Skeletal muscle tissue (tissue), 4 donors: ENCODE measurements around the gene SDK1. TPM values are rescaled to one million over a fixed set of nuclear protein-coding genes. Genes with fewer than 3 reads are reported as not detected.

ENCODE experiments used
- H3K27ac ChIP-seq: one replicate; pipeline ENCODE4 v1.7.0; 2013; ENCODE audit warnings: mild to moderate bottlenecking, low read depth, low read length, inconsistent platforms
- H3K27me3 ChIP-seq, 3 donors: one replicate each; pipeline ENCODE4 v1.7.0; 2013; ENCODE audit warnings: low read length in 3 of 3; ENCODE audit not compliant: control insufficient read depth in 3 of 3, insufficient read depth in 3 of 3
- H3K36me3 ChIP-seq, 3 donors: one replicate each; pipeline ENCODE4 v1.7.0; 2013; ENCODE audit warnings: low read length in 3 of 3; ENCODE audit not compliant: control insufficient read depth in 3 of 3, insufficient read depth in 3 of 3
- H3K4me1 ChIP-seq, 3 donors: one replicate each; pipeline ENCODE4 v1.7.0; 2013; ENCODE audit warnings: low read length in 3 of 3, mild to moderate bottlenecking in 3 of 3; ENCODE audit not compliant: control insufficient read depth in 3 of 3, insufficient read depth in 3 of 3
- H3K4me3 ChIP-seq, 3 donors: one replicate each; pipeline ENCODE4 v1.7.0; 2013; ENCODE audit warnings: low read length in 3 of 3
- H3K9ac ChIP-seq, 3 donors: one replicate each; pipeline ENCODE4 v1.7.0; 2013; ENCODE audit warnings: low read length in 3 of 3, mild to moderate bottlenecking in 3 of 3, moderate library complexity in 2 of 3, low read depth in 1 of 3
- H3K9me3 ChIP-seq, 3 donors: one replicate each; pipeline ENCODE4 v1.7.0; 2013; ENCODE audit warnings: low read length in 3 of 3; ENCODE audit not compliant: control insufficient read depth in 3 of 3
- total RNA-seq: library from RNA; depleted of rRNA; stranded (reverse); fragments of >200 nt; gene quantifications from one replicate; pipeline ENCODE4 v1.2.3, GENCODE V29; 2014
- donor health status: Osteomylitis.

SDK1 gene
- total RNA-seq, 1 donor from 2014 or later: 3.7 TPM

DNA sequence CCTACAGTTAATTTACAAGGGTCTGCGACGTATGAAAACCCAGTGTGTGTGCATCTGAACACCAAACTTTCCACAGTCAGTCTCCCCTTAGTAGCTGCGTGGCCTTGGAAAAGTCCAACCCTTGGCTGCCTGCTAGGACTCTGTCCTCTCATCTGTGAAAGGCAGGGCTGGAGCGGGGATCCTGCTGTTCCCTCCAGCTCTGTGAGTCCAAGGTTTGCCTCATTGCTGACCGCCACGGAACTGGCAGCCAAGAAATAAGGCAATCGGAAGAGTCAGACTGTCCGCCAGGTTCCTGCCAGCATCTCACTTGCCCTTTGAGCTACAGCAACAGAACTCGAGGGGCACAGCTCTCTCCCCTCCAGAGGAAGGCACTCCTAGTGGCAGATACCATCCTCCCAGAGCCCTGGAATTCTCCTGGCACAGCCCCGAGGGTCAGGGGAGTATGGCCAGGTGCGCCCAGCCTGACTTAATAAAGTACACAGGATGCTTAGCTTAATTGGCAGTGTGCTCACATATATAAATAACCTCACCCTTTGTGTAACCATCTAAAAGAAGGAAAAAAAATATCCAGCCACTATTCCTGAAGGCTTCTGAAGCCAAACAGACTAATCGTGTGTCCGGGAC, 851.0 kb downstream of the SDK1 start:
- Histone ChIP-seq H3K9ac (no peak overlapping the region), H3K27ac (no peak overlapping the region), H3K36me3 (no peaks in the 10 kb centered on the region)

DNA sequence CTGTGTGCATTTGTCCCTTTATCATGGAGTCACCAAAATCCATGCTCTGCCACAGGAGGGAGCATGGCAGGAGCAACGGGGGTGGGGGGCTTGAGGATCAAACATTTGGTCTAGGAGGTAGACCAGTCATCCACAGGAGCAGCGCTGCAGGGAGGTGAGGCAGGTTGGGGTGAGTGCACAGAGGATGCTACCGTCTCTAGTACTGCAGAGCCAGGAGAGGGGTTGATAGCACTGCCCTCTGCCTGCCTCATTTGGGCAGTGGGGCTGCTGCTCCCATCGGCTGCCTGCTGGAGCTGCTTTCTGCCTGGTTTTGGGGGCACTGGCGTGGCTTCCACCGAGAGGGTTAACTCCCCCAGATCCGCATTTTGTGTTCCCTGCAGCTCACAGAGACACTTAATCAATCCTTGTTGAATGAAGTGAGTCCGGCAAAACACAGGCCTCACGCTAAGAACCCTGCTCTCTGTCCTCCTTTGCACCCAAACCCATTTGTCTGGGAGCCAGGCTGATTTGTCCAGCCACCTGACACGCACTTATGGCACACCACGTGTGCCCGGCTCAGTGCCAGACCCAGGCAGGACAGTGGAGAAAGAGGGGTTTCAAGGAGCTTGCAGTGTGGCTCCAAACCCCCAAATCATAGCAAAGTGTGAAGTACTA, 854.0 kb downstream of the SDK1 start:
- no peak overlapping the region for H3K27ac ChIP-seq
- no peak overlapping the region for H3K4me3 ChIP-seq
- H3K9me3 ChIP-seq: no peaks in the 10 kb centered on the region
- H3K4me1 ChIP-seq: peaks cover 5 to 8% (median 5%) of the 10 kb centered on the region in 3 donors
- no peak overlapping the region for H3K9ac ChIP-seq
- peaks cover 0 to 4% (median 2%) of the 10 kb centered on the region in 3 donors for H3K27me3 ChIP-seq
- no peaks in the 10 kb centered on the region for H3K36me3 ChIP-seq

More for the DNA sequence above, 851.0 kb downstream of the SDK1 start:
- H3K27me3 ChIP-seq: peaks cover 0 to 8% (median 5%) of the 10 kb centered on the region in 3 donors
- H3K4me3 ChIP-seq: no peak overlapping the region
- H3K4me1 ChIP-seq: peaks cover 3 to 8% (median 5%) of the 10 kb centered on the region in 3 donors
- H3K9me3 ChIP-seq: no peaks in the 10 kb centered on the region

DNA sequence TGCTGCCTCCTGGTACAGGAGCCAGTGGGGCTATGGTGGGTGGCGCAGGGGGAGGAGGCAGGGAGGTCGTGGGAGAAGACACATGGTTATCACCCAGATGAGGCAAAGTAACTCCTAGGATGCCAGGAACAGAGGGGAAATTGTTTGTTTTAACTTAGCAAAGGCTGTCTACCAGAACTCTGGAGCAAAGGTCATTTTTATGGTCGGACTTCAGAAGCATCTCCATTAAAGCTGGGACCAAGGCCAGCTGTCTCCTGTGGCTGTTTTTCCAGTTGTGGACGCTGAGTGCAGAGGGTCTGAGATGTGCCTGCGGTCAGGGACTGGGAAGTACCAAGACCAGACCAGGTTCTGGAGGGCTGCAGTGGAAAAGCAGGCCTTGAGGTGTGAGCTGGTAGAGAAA, 855.1 kb downstream of the SDK1 start:
- H3K27me3 ChIP-seq: peaks cover 0 to 3% (median under 1%) of the 10 kb centered on the region in 3 donors
- no peak overlapping the region for H3K9ac ChIP-seq
- H3K36me3 ChIP-seq: no peaks in the 10 kb centered on the region
- peaks cover 5 to 8% (median 5%) of the 10 kb centered on the region in 3 donors for H3K4me1 ChIP-seq
- no peak overlapping the region for H3K27ac ChIP-seq
- H3K9me3 ChIP-seq: no peaks in the 10 kb centered on the region
- H3K4me3 ChIP-seq: no peak overlapping the region

DNA sequence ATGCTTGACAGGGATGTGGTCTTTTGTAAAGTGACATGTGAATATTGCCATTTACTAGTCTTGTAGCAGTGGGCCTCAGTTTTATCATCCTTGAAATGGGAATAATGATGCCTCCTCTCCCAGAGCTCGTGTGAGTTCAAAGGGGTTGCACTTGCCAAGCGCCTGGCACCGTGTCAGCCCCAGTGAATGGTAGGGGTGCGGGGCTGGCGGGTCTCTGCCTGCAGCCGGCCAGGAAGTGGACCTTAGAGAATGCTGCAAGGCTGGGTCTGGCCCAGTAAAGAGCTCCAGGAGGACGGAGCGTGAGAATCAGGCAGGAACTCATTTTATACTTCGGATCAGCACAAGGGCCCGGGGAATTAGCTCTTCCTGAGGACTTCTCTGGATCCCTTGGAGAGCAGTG, 856.6 kb downstream of the SDK1 start:
- Histone ChIP-seq H3K9me3 (no peaks in the 10 kb centered on the region), H3K36me3 (no peaks in the 10 kb centered on the region), H3K27ac (no peak overlapping the region), H3K9ac (no peak overlapping the region), H3K4me1 (peaks cover under 1 to 3% (median 1%) of the 10 kb centered on the region in 3 donors), H3K27me3 (peaks cover 0 to 3% (median 0%) of the 10 kb centered on the region in 3 donors), H3K4me3 (no peak overlapping the region)

DNA sequence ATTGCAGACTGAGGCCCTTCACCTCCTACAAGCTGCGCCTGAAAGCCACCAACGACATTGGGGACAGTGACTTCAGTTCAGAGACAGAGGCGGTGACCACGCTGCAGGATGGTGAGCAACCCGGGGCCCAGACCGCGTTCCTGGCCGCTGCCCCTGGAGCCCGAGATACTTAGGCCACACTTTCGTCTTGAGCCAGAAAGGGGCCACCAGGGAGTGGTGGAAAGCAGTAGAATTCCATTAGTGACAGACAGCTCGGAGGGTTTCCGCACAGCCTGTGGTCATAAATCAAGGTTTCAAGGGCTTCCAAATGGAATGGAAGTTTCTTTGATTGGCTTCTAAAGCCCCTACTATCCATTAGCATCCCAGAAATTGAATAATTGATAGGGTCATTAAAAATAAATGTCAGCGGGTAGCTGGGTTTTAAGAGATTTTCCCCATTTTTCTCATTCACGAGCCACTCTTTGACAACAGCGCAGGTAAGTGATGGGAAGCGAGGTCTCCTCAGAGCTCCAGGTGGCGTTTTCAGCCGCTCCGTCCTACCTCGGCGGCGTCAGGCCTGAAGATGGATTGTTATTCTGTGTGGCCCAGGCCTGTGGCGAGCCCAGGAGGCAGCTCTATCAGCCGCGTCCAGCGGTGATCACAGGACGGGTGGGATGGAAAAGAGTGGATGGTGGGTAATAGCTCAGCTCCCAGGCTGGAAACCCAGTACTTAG, 857.5 kb downstream of the SDK1 start:
- no peak overlapping the region for H3K9ac ChIP-seq
- peak overlapping the region; percentile 5 for H3K27ac ChIP-seq
- H3K27me3 ChIP-seq: peaks cover 0 to 3% (median 0%) of the 10 kb centered on the region in 3 donors
- no peaks in the 10 kb centered on the region for H3K36me3 ChIP-seq
- no peak overlapping the region for H3K4me3 ChIP-seq
- peaks cover 6 to 8% (median 7%) of the 10 kb centered on the region in 3 donors for H3K4me1 ChIP-seq
- no peaks in the 10 kb centered on the region for H3K9me3 ChIP-seq

DNA sequence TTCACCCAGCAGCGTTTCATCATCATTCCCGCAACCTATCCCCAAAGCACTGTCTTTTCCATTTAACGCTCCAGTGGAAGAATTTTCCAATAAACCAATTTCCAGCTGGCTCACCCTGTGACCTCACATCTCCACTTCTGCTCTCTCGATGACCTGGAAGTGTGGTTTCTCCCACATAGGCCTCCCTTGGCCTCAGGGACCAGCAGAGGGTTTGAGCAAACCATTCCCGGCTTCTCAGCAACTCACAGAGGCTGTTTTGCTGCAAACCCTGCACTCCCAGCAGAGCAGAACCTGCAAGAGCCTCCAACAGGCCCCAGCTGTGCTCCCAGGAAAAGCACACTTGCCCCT, 858.1 kb downstream of the SDK1 start:
- H3K27ac ChIP-seq: peak overlapping the region; percentile 5
- H3K27me3 ChIP-seq: peaks cover 0 to 3% (median 0%) of the 10 kb centered on the region in 3 donors
- peaks cover 6 to 8% (median 7%) of the 10 kb centered on the region in 3 donors for H3K4me1 ChIP-seq
- H3K36me3 ChIP-seq: no peaks in the 10 kb centered on the region
- no peak overlapping the region for H3K9ac ChIP-seq
- H3K4me3 ChIP-seq: no peak overlapping the region
- H3K9me3 ChIP-seq: no peaks in the 10 kb centered on the region

DNA sequence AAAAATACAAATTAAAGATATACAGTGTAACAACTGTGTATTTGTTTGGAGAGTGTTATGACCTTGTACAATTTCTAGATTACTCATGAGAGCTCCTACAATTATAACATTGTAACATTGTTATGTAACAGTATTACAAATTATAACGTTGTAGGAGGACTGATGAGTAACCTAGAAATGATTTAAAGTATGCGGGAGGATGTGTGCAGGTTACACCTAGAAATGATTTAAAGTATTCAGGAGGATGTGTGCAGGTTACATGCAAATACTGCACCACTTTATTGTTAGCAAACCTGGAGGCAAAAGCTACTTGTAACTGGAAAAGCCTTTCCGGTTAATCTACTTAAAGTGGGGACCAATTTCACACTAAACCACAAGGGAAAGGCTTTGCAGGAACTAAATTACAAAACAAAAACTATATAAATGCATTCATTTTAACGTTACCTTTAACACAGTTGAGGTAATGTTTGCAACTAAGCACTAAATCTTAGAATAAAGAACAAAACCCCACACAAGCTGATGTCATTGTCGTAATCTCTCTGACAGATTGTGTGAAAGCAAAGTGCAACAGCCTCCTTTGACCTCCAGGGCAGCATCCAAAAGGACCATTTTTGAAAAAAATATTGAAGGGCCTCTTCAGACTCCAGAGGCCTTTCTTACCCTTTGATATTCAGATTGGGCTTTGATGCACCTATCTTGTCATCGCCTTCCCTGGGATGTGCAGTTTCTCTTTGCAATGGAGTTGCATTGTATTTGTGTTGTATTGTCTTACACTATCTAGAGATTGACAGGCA, 858.9 kb downstream of the SDK1 start:
- no peak overlapping the region for H3K27ac ChIP-seq
- H3K4me3 ChIP-seq: no peak overlapping the region

DNA sequence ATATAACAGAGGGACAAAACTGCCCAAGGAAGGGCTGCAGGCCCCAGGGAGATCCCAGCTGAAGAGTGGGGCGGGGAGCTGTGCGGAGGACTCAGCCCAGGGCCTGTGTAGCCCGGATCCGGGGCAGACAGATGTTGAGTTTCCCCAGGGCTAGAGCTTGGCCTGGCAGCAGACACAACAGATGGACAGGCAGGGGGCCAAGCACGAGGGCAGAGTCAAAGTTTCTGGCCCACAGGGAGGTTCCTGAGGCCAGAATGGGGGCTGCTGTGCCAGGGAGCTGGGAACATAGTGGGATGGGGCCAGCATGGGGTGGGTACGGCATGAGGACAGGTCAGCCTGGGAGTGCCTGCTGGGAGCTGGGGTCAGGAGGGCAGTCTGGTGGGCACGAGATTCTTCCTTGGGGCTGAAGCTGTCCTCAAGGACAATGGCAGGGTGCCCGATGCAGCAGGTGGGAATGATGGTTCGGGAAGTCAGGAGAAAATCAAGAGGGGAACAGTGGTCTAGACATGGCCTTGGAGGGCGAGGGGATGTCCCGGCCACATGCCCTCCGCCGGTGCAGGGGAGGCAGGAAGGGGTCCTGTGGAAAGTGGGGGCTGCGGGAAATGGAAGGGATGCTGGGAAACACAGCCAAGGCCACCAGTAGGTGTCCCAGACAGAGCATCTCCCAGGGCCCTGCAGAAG, 862.0 kb downstream of the SDK1 start:
- Histone ChIP-seq H3K27me3 (no peaks in the 10 kb centered on the region), H3K27ac (no peak overlapping the region), H3K36me3 (no peaks in the 10 kb centered on the region), H3K4me1 (peaks cover 6 to 8% (median 7%) of the 10 kb centered on the region in 3 donors), H3K9ac (peak overlapping the region in 1 of 3 donors; percentile 12), H3K9me3 (no peaks in the 10 kb centered on the region), H3K4me3 (no peak overlapping the region)

More for the DNA sequence above, 858.9 kb downstream of the SDK1 start:
- Histone ChIP-seq H3K9ac (no peak overlapping the region), H3K27me3 (peaks cover 0 to 3% (median 0%) of the 10 kb centered on the region in 3 donors), H3K9me3 (no peaks in the 10 kb centered on the region), H3K36me3 (no peaks in the 10 kb centered on the region), H3K4me1 (peaks cover 6 to 8% (median 7%) of the 10 kb centered on the region in 3 donors)

DNA sequence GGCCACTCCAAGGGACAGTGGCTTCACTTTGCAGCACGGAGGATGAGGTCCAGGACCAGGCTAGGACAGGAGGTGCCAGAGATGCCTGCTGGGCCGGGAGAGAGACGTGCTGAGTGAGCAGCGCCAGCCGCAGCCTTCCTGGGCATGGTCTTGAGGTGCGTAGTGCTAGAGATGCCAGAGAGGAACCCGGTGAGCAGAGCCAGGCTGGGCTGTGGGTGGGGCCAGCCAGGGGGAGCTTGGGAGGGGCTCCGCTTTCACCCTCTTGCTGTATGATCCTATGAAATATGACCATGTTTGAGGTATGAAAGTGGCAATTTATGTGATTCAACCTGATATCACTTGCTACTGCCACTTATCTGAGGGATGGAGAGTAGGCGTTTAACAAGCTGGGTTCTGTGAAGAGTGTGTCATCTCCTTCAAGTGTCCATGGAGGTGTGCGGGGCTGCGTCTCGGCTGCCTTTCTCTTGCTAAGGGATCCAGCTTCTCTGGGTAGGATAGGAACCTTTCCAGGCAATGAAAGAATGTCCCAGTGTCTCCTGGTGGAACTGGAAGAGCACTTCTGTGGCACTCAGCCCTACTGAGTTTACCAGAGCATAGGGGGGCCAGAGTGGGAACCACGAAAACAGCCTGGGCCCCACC, 862.6 kb downstream of the SDK1 start:
- H3K27me3 ChIP-seq: no peaks in the 10 kb centered on the region
- no peaks in the 10 kb centered on the region for H3K9me3 ChIP-seq
- no peak overlapping the region for H3K4me3 ChIP-seq

More for the DNA sequence above, 862.6 kb downstream of the SDK1 start:
- Histone ChIP-seq H3K4me1 (peaks cover 6 to 8% (median 6%) of the 10 kb centered on the region in 3 donors), H3K36me3 (no peaks in the 10 kb centered on the region), H3K9ac (no peak overlapping the region), H3K27ac (no peak overlapping the region)
